Non-pigmented ciliary epithelial cell (primary cell): ENCODE results near the gene GADD45A.

Experiments used
- DNase-seq: peaks from one replicate; pipeline ENCODE4 v3.0.0-alpha.2; 2010; ENCODE audit warnings: low read depth

GADD45A gene

GRCh38 chr1:67668660-67669059 is 16.3 kb upstream of the GADD45A start:
- no peak for DNase-seq

GRCh38 chr1:67672260-67672803 is 12.7 kb upstream of the GADD45A start:
- no peak for DNase-seq

- no peak for DNase-seq
Observed at GRCh38 chr1:67673468-67674201, 11.4 kb upstream of the GADD45A start.

- no peak for DNase-seq
Observed at GRCh38 chr1:67674260-67675011, 10.6 kb upstream of the GADD45A start.

DNA sequence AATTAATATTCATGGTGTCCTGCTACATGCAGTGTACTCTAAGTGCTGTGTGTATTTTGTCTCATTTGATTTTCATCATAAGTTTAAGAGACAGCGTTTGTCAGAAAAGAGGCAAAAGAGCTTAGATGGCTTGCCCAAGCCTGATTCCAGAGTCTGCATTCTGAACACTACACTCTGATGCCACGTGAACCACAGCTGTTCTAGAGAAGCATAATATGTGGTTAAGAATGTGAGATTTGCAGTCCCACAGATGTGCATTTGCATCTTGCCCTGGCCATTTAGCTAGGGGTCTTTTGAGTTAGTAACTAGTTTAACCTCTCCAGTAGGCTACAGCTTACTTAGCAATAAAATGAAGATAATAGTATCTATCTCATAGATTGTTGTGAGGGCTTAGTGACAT is 9.2 kb upstream of the GADD45A start:
- DNase-seq = no peak

DNA sequence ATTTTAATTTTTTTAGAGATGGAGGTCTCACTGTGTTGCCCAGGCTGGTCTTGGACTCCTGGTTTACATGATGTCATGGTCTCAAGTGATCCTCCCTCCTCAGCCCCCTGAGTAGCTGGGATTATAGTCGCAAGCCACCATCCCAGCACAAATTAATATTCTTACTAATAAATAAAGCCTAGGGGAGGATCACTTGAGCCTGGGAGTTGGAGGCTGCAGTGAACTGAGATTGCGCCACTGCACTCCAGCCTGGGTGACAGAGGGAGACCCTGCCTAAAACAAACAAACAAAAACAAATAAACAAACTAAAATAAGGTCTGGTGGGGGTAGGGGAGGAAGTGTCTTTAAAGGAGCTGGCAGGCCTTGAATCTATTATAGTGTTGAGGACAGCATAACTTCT is 8.7 kb upstream of the GADD45A start:
- DNase-seq = no peak

DNA sequence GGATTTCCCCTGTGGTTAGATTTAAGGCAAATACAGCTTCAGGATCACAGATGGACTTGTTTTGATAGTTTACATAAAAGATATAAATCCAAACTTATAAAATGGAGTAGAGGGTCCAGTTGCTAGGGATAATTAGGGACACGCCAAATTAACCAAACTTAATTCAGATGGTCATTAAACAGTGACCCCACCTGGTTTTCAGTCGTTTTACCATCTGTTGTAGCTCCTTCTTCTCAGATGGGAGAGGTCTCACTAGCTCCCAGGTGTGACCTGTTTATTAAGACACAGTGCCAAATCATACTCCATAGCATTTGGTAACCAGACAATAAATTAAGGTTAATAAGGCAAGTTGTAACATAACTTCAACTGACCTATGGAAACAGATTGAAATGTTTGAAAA is 8.1 kb upstream of the GADD45A start:
- no peak for DNase-seq

GRCh38 chr1:67677408-67677807 is 7.6 kb upstream of the GADD45A start:
- DNase-seq = no peak

DNA sequence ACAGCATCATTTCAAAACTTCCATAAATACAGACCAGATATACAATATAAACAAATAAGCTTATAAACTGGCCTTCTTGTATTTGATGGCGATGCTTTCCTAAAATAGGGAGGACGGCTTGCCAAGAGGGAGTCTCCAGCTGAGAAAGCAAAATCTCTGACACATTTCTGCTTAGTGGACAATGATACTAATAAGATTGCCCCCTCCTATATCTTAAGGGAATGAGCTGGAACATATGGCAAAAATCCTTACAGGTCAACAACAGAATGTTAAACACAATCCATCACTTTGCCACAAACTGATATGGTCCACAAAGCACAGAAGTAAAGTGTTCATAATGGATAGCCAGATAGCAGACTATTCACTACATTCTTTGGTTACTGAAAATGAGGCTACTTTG is 7.1 kb upstream of the GADD45A start:
- DNase-seq = no peak

- DNase-seq = no peak
Observed at GRCh38 chr1:67679691-67680090, 5.3 kb upstream of the GADD45A start.

GRCh38 chr1:67680486-67680885 is 4.5 kb upstream of the GADD45A start:
- no peak for DNase-seq

GRCh38 chr1:67682659-67683197 is 2.3 kb upstream of the GADD45A start:
- peak; percentile 82 for DNase-seq

- DNase-seq = no peak
Observed at GRCh38 chr1:67683316-67683715, 1.7 kb upstream of the GADD45A start.

- DNase-seq = no peak
Observed at GRCh38 chr1:67683766-67684525, 1.1 kb upstream of the GADD45A start.

DNA sequence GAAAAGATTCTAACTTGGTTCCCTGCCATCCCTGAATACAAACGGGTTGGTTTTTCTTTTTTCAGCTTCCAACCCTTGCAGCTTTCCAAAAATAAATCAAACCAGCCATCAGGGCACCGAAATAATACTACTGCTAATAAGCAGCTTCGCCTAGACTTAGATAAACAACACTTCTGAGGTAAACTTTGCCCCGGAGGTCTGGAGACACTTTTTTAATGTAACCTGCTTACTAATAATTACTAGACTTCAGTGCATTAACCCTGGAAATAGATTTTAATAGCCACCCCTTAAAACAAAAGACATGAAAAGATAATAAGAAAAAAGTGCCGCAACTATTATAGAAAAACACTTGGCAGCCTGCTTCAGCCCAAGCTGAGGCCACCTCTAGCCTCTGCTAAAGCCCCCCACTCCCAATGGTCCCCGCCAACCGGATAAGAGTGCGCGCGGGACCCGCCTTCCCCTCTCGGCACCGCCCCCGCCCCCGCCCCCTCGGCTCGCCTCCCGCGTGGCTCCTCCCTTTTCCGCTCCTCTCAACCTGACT is 405 bp upstream of the GADD45A start:
- DNase-seq = no peak

DNA sequence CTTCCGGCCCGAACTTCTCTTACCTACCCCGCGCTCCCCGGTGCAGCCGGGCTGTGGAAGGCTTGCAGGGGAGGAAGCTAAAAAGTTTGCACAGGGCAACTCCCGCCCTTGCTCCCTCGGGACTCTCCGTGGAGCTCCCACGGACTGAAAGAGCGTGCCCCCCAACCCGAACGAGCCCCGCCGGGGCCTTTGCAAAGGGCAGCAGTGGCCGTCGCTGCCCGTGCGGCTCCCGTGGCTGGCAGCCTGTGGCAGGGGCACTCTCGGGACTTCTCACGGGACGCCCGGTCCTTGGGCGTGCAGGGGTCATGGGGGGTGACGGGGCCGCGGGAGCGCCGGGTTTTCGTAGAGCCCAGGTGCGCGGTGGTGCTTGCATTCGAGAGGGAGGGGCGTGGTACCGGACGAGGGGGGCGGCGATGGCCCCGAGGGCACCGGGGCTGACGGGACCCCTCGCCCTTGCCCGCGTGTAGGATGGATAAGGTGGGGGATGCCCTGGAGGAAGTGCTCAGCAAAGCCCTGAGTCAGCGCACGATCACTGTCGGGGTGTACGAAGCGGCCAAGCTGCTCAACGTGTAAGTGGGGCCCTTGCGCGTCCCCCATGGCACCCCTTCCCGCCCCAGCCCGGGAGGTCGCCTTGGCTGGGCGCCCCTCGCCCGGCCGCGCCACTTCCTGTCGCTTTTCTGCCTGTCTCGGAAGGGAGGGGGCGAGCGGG is 711 bp downstream of the GADD45A start:
- no peak for DNase-seq

- peak; percentile 95 for DNase-seq
Observed at GRCh38 chr1:67686267-67687197, 1.5 kb downstream of the GADD45A start.

DNA sequence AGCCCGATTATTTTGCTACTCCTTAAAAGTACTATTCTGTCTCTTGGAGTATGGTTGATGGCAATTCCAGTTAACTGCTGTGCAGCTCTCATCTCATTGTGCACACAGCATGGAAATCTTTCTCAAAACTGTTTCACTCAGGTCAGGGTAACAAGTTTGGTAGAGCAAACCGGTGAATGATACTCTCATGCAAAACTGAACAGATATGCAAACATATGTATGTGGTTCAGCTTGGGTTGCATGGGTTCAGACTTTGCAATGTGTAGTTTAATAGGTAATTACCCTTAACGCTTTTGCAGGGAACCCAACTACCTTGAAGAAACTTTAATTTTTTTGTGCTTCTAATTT is 2.2 kb downstream of the GADD45A start:
- DNase-seq = no peak

DNA sequence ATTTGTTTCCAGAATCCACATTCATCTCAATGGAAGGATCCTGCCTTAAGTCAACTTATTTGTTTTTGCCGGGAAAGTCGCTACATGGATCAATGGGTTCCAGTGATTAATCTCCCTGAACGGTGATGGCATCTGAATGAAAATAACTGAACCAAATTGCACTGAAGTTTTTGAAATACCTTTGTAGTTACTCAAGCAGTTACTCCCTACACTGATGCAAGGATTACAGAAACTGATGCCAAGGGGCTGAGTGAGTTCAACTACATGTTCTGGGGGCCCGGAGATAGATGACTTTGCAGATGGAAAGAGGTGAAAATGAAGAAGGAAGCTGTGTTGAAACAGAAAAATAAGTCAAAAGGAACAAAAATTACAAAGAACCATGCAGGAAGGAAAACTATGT is 2.6 kb downstream of the GADD45A start:
- no peak for DNase-seq

DNA sequence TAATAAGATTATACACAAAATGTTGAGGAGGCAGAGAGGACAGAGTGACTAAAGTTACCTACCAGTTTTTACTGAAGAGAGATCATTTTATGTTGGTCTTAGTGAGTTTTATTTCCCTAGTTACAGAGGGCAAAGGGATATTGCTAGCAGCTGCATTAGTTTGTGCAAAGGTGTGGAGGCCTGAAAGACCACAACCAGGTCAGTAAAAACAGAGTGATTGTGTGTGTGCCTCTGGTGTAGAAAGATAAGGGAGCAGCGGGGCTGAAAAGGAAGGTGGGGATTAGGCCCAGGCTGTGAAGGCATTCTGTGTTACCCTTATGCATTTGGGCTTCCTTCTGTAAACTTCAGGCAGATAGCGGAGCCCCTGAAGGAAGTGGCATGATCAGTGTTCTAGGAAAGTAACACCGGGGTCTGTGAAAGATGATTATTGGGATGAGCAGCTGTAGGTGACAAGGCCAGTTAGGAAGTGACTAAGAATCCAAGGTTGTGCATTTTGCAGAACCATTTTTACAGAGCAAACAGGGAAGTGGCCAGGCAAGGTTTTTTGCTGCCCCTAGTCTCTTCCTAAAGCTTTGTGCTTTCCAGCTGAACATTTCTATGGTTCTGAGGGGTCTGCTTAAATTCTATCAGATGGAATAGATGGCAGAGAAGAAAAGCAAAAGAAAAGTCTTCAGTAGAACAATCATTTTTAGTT is 3.7 kb downstream of the GADD45A start:
- no peak for DNase-seq
